Sigmoid colon (tissue), 7 donors: ENCODE measurements around the gene BUD13. TPM values are rescaled to one million over a fixed set of nuclear protein-coding genes. Genes with fewer than 3 reads are reported as not detected.

ENCODE experiments used
- DNase-seq: peaks from one replicate; pipeline ENCODE4 v3.0.0-alpha.2; 2019
- H3K27ac ChIP-seq, 4 donors: fragments of 200-600 bp; sonication (generic); one replicate each; pipeline ENCODE4 v1.5.1; 2016 to 2019; ENCODE audit warnings: mild to moderate bottlenecking in 1 of 4
- H3K27me3 ChIP-seq, 3 donors: fragments of 200-600 bp; sonication (generic); one replicate each; pipeline ENCODE4 v1.5.1; 2019; ENCODE audit warnings: mild to moderate bottlenecking in 1 of 3
- H3K36me3 ChIP-seq, 4 donors: fragments of 200-600 bp; sonication (generic); one replicate each; pipeline ENCODE4 v1.5.1; 2016 to 2019
- H3K4me1 ChIP-seq, 4 donors: fragments of 200-600 bp; sonication (generic); one replicate each; pipeline ENCODE4 v1.5.1; 2017 to 2019
- H3K4me3 ChIP-seq, 4 donors: fragments of 200-600 bp; sonication (generic); one replicate each; pipeline ENCODE4 v1.5.1; 2017 to 2019; ENCODE audit warnings: mild to moderate bottlenecking in 2 of 4, moderate library complexity in 1 of 4
- H3K9me3 ChIP-seq, 4 donors: fragments of 200-600 bp in 3 of 4; sonication (generic) in 3 of 4; one replicate each; pipeline versions ENCODE4 v1.5.1 to v1.6.1; 2013 to 2019
- CTCF ChIP-seq, 4 experiments: fragments of 450-650 bp in 3 of 4; fragments of 200-600 bp in 1 of 4; IDR thresholded peaks; one replicate each; pipeline ENCODE4 v1.5.1; 2016 to 2019; ENCODE audit warnings: antibody characterized with exemption in 4 of 4, mild to moderate bottlenecking in 3 of 4, moderate library complexity in 2 of 4
- EP300 ChIP-seq, 4 donors: sonication (generic); formaldehyde crosslinking; IDR thresholded peaks; one replicate each; pipeline ENCODE4 v1.6.1; 2017; ENCODE audit warnings: antibody characterized with exemption in 4 of 4
- POLR2A ChIP-seq, 2 donors: fragments of 450-650 bp; IDR thresholded peaks; one replicate each; pipeline ENCODE4 v1.6.1; 2016; ENCODE audit warnings: antibody characterized with exemption in 2 of 2, mild to moderate bottlenecking in 2 of 2, moderate library complexity in 2 of 2
- POLR2AphosphoS5 ChIP-seq, 4 donors: sonication (generic); formaldehyde crosslinking; IDR thresholded peaks; one replicate each; pipeline ENCODE4 v1.6.1; 2017; ENCODE audit warnings: antibody characterized with exemption in 4 of 4
- WGBS, 2 donors: extraction: QIAGEN DNeasy Blood & Tissue Kit; methylation state at CpG; one replicate each; pipeline ENCODE4 v1.1.7; 2013; 5-methylcytosine and 5-hydroxymethylcytosine counted together
- intact Hi-C: fragments of 100-400 bp; cut with DNase I; formaldehyde crosslinking; loops from one replicate; pipeline ENCODE4 v1.15.1; 2023
- polyA plus RNA-seq, 3 donors: library from polyadenylated mRNA; stranded (reverse); fragments of 200-250 nt; gene quantifications; one replicate each; pipeline ENCODE4 v1.2.3, GENCODE V29; 2013
- total RNA-seq, 4 donors: library from RNA; depleted of rRNA; stranded (reverse); fragments of >200 nt; gene quantifications; one replicate each; pipeline ENCODE4 v1.1.0, GENCODE V29; 2016
- donor health status: healthy with polysubstance abuse.
- donor health status: Bipolar disorder and iron deficiency.
- donor health status: healthy.

The BUD13 gene
- total and polyA plus RNA-seq, 7 donors = 12.2 to 19.9 (median 16.8) TPM

GRCh38 chr11:116777056-116777455 is 4.3 kb upstream of the BUD13 start:
- H3K36me3 ChIP-seq = peaks cover 13 to 65% (median 25%) of the 10 kb centered on the region in 4 donors
- H3K9me3 ChIP-seq = no peaks in the 10 kb centered on the region
- H3K27ac ChIP-seq = no peak overlapping the region
- 85 to 87% methylated on average over 7 of the region's 7 CpGs for WGBS, 2 donors
- no peak for DNase-seq
- TF ChIP-seq EP300 (IDR thresholded peaks at IDR 0.05) = no peak
- no peak for TF ChIP-seq POLR2AphosphoS5 (IDR thresholded peaks at IDR 0.05)
- no peak for TF ChIP-seq POLR2A (IDR thresholded peaks at IDR 0.05)
- TF ChIP-seq CTCF (IDR thresholded peaks at IDR 0.05) = no peak
- intact Hi-C loops = no loop called here
- no peaks in the 10 kb centered on the region for H3K27me3 ChIP-seq
- no peak overlapping the region for H3K4me3 ChIP-seq
- peaks cover 0 to 9% (median 5%) of the 10 kb centered on the region in 4 donors for H3K4me1 ChIP-seq

GRCh38 chr11:116776522-116776984 is 3.8 kb upstream of the BUD13 start:
- peaks cover 13 to 60% (median 24%) of the 10 kb centered on the region in 4 donors for H3K36me3 ChIP-seq
- intact Hi-C loops = no loop called here

GRCh38 chr11:116775975-116776374 is 3.2 kb upstream of the BUD13 start:
- no peak overlapping the region for H3K4me3 ChIP-seq
- H3K9me3 ChIP-seq = no peaks in the 10 kb centered on the region
- peaks cover 13 to 54% (median 23%) of the 10 kb centered on the region in 4 donors for H3K36me3 ChIP-seq
- peaks cover 0 to 20% (median 16%) of the 10 kb centered on the region in 4 donors for H3K4me1 ChIP-seq
- no peaks in the 10 kb centered on the region for H3K27me3 ChIP-seq
- H3K27ac ChIP-seq = no peak overlapping the region
- 86 to 94% methylated on average over 5 of the region's 5 CpGs for WGBS, 2 donors
- TF ChIP-seq EP300 (IDR thresholded peaks at IDR 0.05) = no peak
- no peak for TF ChIP-seq POLR2A (IDR thresholded peaks at IDR 0.05)
- no peak for TF ChIP-seq CTCF (IDR thresholded peaks at IDR 0.05)
- no peak for TF ChIP-seq POLR2AphosphoS5 (IDR thresholded peaks at IDR 0.05)
- intact Hi-C loops = no loop called here
- DNase-seq = no peak

More at GRCh38 chr11:116776522-116776984, 3.8 kb upstream of the BUD13 start:
- Histone ChIP-seq H3K27ac (no peak overlapping the region), H3K4me3 (no peak overlapping the region), H3K9me3 (no peaks in the 10 kb centered on the region), H3K4me1 (peaks cover 0 to 14% (median 10%) of the 10 kb centered on the region in 4 donors), H3K27me3 (no peaks in the 10 kb centered on the region)
- DNase-seq = no peak
- TF ChIP-seq POLR2AphosphoS5 (IDR thresholded peaks at IDR 0.05) (no peak), EP300 (IDR thresholded peaks at IDR 0.05) (no peak), CTCF (IDR thresholded peaks at IDR 0.05) (no peak), POLR2A (IDR thresholded peaks at IDR 0.05) (no peak)

GRCh38 chr11:116774661-116775060 is 1.9 kb upstream of the BUD13 start:
- no peak for TF ChIP-seq EP300 (IDR thresholded peaks at IDR 0.05)
- TF ChIP-seq POLR2AphosphoS5 (IDR thresholded peaks at IDR 0.05) = no peak
- TF ChIP-seq CTCF (IDR thresholded peaks at IDR 0.05) = no peak
- TF ChIP-seq POLR2A (IDR thresholded peaks at IDR 0.05) = no peak
- Histone ChIP-seq H3K27ac (no peak overlapping the region), H3K27me3 (no peaks in the 10 kb centered on the region), H3K9me3 (no peaks in the 10 kb centered on the region), H3K36me3 (peaks cover 13 to 42% (median 21%) of the 10 kb centered on the region in 4 donors), H3K4me3 (no peak overlapping the region), H3K4me1 (peaks cover 0 to 25% (median 18%) of the 10 kb centered on the region in 4 donors)
- 84 to 91% methylated on average over 5 of the region's 5 CpGs for WGBS, 2 donors
- intact Hi-C loops = no loop called here
- no peak for DNase-seq
